BLaER1 treated with 17β-estradiol and CSF1 and Interleukin-3, amounts not matched to agents 10 nM and 100 nM (cell line): ENCODE data around the gene PDGFD.

ENCODE experiments used
- H3K27ac ChIP-seq, 11 experiments: shearing (Covaris generic); formaldehyde crosslinking; 2 replicates each; pipeline ENCODE4 v1.8.1; 2022
- H3K27me3 ChIP-seq, 11 experiments: shearing (Covaris generic); formaldehyde crosslinking; 2 replicates each; pipeline ENCODE4 v1.8.1; 2022
- H3K36me3 ChIP-seq, 11 experiments: shearing (Covaris generic); formaldehyde crosslinking; 2 replicates each; pipeline ENCODE4 v1.8.1; 2022
- H3K4me1 ChIP-seq, 10 experiments: shearing (Covaris generic); formaldehyde crosslinking; 2 replicates each; pipeline ENCODE4 v1.8.1; 2022
- H3K4me2 ChIP-seq, 11 experiments: shearing (Covaris generic); formaldehyde crosslinking; 2 replicates each; pipeline ENCODE4 v1.8.1; 2022
- H3K4me3 ChIP-seq, 10 experiments: shearing (Covaris generic); formaldehyde crosslinking; 2 replicates each; pipeline ENCODE4 v1.8.1; 2022
- H3K9ac ChIP-seq, 11 experiments: shearing (Covaris generic); formaldehyde crosslinking; 2 replicates each; pipeline ENCODE4 v1.8.1; 2022
- H3K9me3 ChIP-seq, 11 experiments: shearing (Covaris generic); formaldehyde crosslinking; replicated peaks in 1 of 11; 2 replicates each; pipeline ENCODE4 v1.8.1; 2022
- H4K20me1 ChIP-seq, 11 experiments: shearing (Covaris generic); formaldehyde crosslinking; 2 replicates each; pipeline ENCODE4 v1.8.1; 2022
- Cebpa-rat ChIP-seq, 11 experiments: shearing (Covaris generic); IDR thresholded peaks; 2 replicates each; pipeline ENCODE4 v1.8.1; 2022

PDGFD gene

DNA sequence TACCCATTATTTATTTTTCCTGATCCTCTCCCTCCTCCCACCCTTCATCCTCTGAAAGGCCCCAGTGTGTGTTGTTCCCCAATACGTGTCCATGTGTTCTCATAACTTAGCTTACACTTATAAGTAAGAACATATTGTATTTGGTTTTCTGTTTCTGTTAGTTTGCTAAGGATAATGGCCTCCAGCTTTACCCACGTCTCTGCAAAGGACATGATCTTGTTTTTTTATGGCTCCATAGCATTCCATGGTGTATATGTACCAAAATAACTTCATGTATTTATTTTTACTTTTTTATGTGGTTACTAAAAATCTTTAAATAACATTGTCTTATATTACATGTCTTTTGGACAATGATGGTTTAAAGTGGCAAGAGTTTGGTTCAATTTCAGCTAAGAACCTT, 15.2 kb downstream of the PDGFD start:
- Histone ChIP-seq H3K4me2 (no peak overlapping the region), H3K4me3 (no peak overlapping the region), H3K4me1 (peaks cover 0 to 15% (median 7%) of the 10 kb centered on the region in 10 experiments; a peak in 12 of 20 replicates), H3K36me3 (no peaks in the 10 kb centered on the region), H3K27ac (no peak overlapping the region), H3K9me3 (no peaks in the 10 kb centered on the region), H3K9ac (no peak overlapping the region), H3K27me3 (no peaks in the 10 kb centered on the region), H4K20me1 (no peaks in the 10 kb centered on the region)
- TF ChIP-seq Cebpa-rat (IDR thresholded peaks at IDR 0.05), result no peak

DNA sequence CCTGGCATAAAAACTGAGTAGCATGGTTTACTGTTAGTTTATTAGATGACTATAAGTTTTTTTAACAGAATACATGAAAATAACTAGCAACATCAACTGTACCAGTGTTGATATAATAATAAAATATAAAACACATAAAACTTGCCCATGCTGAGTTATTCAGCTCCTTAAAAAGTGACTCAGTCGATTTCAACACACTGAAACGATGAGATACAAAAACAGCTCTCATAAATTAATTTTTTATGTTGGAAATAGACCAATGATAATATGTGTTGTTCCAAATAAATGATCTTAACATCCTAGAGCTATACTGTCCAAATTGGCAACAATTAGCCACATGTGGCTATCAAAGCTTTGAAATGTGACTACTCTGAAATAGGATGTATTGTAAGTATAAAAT, 15.9 kb downstream of the PDGFD start:
- Histone ChIP-seq H3K4me2 (no peak overlapping the region), H3K36me3 (no peaks in the 10 kb centered on the region), H3K4me3 (no peak overlapping the region), H3K9ac (no peak overlapping the region), H3K4me1 (peaks cover 0 to 17% (median 8%) of the 10 kb centered on the region in 10 experiments; a peak in 12 of 20 replicates), H3K27me3 (no peaks in the 10 kb centered on the region), H3K9me3 (no peaks in the 10 kb centered on the region), H3K27ac (no peak overlapping the region), H4K20me1 (no peaks in the 10 kb centered on the region)
- no peak for TF ChIP-seq Cebpa-rat (IDR thresholded peaks at IDR 0.05)

DNA sequence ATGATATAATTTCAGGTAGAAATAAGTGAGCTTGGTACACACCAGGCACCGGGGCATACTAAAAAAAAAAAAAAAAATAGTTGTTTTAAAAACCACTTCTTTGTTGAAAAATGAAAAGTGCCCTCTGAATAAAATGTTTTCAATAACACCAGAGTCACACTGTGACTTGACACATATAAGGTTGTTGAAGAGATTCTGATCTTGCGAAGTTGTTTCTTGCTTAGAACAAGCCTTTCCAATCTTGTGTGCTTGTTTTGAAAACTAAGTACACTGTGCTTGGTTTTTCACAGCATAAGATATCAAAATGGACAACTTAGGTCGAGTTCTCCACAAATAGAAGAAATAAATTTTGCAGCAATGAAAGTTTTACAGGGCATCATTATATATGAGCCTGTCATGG, 17.0 kb downstream of the PDGFD start:
- Histone ChIP-seq H3K9ac (no peak overlapping the region), H3K27me3 (no peaks in the 10 kb centered on the region)
- no peak for TF ChIP-seq Cebpa-rat (IDR thresholded peaks at IDR 0.05)

DNA sequence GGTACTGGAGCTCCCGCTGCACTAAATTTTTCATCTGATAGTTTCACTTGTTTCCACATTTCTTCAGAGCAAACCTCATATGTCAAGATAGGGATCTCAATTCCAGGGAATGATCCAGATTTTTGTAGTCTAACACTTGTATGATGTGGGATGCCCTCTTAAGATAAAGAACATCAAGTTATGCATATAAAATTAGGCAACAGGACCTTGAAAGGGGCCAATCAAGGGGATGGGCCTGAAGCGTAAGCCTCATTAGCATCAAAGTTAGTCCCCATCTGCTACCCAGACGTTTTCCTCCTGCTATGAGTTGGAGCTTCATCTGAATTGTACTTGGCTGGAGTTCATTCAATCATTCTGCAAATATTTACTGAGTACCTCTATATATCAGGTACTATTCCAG, 17.5 kb downstream of the PDGFD start:
- no peaks in the 10 kb centered on the region for H4K20me1 ChIP-seq
- H3K27me3 ChIP-seq, result no peaks in the 10 kb centered on the region
- no peaks in the 10 kb centered on the region for H3K36me3 ChIP-seq
- H3K9me3 ChIP-seq, result no peaks in the 10 kb centered on the region
- H3K9ac ChIP-seq, result no peak overlapping the region
- no peak overlapping the region for H3K27ac ChIP-seq
- no peak overlapping the region for H3K4me3 ChIP-seq
- TF ChIP-seq Cebpa-rat (IDR thresholded peaks at IDR 0.05), result no peak
- peaks cover 0 to 13% (median 1%) of the 10 kb centered on the region in 10 experiments; a peak in 5 of 20 replicates for H3K4me1 ChIP-seq
- H3K4me2 ChIP-seq, result no peak overlapping the region

More for the DNA sequence above, 17.0 kb downstream of the PDGFD start:
- Histone ChIP-seq H3K27ac (no peak overlapping the region), H3K4me3 (no peak overlapping the region), H4K20me1 (no peaks in the 10 kb centered on the region), H3K4me1 (peaks cover 0 to 13% (median 1%) of the 10 kb centered on the region in 10 experiments; a peak in 5 of 20 replicates), H3K36me3 (no peaks in the 10 kb centered on the region), H3K9me3 (no peaks in the 10 kb centered on the region), H3K4me2 (no peak overlapping the region)

DNA sequence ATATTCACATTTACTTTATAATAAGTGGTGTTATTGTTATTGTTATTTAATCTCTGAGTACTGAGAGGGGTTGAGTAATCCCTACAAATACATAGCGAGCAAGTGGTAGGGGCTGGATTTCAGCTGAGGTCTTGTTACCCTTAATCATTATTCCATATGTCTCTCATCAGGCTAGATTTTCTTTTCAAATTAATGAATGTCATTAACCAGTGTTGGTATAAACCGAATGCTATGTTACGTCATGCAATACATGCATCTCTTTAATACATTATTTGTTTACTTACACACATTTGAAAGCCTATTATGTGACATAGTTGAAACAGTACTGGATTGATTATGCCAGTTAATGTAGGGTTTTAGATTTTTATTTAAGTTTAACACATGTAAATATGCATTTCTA, 18.9 kb downstream of the PDGFD start:
- Histone ChIP-seq H3K4me1 (peaks cover 0 to 13% (median 1%) of the 10 kb centered on the region in 10 experiments; a peak in 5 of 20 replicates), H3K4me2 (no peak overlapping the region), H4K20me1 (no peaks in the 10 kb centered on the region), H3K27ac (no peak overlapping the region), H3K9ac (no peak overlapping the region), H3K36me3 (no peaks in the 10 kb centered on the region), H3K27me3 (no peaks in the 10 kb centered on the region), H3K9me3 (no peaks in the 10 kb centered on the region), H3K4me3 (no peak overlapping the region)
- TF ChIP-seq Cebpa-rat (IDR thresholded peaks at IDR 0.05), result no peak

DNA sequence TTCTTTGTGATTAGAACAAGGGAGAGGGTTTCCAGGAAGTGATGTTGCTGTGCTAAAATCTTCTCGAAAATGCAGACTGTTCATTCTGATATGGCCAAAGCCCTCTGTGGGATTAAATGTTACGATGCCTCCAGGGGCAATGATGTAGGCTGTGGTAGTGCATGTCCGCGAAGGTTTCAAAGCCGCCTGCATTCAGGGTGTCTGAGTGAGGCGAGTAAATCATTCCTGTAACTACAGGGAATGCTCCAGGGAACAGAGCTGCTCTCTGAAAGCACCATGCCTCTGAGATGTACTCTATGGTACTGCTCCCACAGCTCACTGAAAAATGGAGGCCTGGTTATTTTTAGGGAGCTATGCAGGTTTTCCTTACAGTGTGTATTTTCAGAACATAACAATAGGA, 21.2 kb downstream of the PDGFD start:
- no peaks in the 10 kb centered on the region for H4K20me1 ChIP-seq
- H3K4me3 ChIP-seq, result no peak overlapping the region
- no peaks in the 10 kb centered on the region for H3K27me3 ChIP-seq
- H3K4me2 ChIP-seq, result no peak overlapping the region
- no peak overlapping the region for H3K27ac ChIP-seq
- H3K9me3 ChIP-seq, result no peaks in the 10 kb centered on the region
- peaks cover 0 to 13% (median 1%) of the 10 kb centered on the region in 10 experiments; a peak in 5 of 20 replicates for H3K4me1 ChIP-seq
- no peak overlapping the region for H3K9ac ChIP-seq
- no peak for TF ChIP-seq Cebpa-rat (IDR thresholded peaks at IDR 0.05)
- H3K36me3 ChIP-seq, result no peaks in the 10 kb centered on the region

DNA sequence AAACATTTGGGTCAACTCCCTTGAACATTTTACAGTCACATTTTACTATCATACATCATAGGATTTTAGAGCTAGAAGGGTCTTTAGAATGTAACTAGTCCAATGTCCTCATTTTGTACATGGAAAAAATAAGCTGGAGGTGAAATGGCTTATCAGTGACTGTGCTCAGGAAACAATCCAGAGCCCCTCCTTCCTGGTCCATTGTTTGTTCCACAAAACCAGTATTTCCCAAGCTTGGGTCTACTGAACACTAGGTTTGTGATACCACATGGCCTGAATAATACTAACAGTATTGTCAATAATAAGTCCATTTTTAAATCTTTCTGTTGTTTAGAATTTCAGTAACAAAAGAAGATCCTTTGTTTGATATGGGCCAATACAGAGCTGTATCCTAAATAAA, 27.1 kb downstream of the PDGFD start:
- no peaks in the 10 kb centered on the region for H3K36me3 ChIP-seq
- no peak for TF ChIP-seq Cebpa-rat (IDR thresholded peaks at IDR 0.05)
- no peak overlapping the region for H3K4me2 ChIP-seq
- no peaks in the 10 kb centered on the region for H4K20me1 ChIP-seq
- H3K9ac ChIP-seq, result no peak overlapping the region
- no peak overlapping the region for H3K27ac ChIP-seq
- H3K9me3 ChIP-seq, result no peaks in the 10 kb centered on the region
- no peaks in the 10 kb centered on the region for H3K4me1 ChIP-seq
- H3K4me3 ChIP-seq, result no peak overlapping the region
- H3K27me3 ChIP-seq, result no peaks in the 10 kb centered on the region

DNA sequence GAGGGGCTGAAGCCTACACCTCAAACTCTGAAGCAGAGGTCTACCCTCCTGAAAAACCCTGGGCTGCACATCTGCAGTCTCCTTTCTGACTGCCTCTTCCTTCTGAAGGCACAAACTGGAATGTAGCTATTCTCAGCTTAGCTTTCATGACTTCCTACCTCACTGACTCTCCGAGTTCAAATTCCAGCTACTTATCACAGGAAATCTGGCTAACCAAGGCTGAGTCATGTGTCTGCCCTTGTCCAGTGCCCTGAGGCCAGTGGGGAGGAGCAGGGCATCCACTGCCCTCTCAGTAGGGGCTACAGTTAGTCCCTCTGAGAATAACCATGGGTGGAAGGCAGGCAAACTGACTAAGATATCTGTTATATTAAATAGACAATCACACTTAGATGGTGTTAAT, 29.2 kb downstream of the PDGFD start:
- Histone ChIP-seq H3K4me3 (no peak overlapping the region), H4K20me1 (no peaks in the 10 kb centered on the region), H3K4me1 (no peaks in the 10 kb centered on the region), H3K9ac (no peak overlapping the region), H3K36me3 (no peaks in the 10 kb centered on the region), H3K27ac (no peak overlapping the region), H3K4me2 (no peak overlapping the region), H3K9me3 (no peaks in the 10 kb centered on the region), H3K27me3 (no peaks in the 10 kb centered on the region)
- TF ChIP-seq Cebpa-rat (IDR thresholded peaks at IDR 0.05), result no peak

DNA sequence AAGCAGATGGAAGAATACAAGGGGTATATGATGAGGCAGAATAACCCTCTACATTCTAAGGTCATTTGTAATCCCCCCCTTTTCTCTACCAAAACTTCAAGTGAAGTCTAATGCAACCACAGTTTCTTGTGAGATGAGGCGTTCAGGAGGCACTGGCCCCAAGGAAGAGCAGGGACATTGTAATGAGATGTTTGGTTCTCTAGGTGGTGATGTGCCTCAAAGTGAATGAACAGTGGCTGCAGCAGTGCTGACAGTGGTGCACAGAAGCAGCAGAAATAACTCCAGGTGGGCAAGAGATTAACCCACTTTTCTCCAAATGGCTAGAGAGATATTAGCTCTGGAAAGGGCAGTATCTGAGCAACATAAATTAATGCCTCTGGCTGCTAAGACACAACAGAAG, 33.8 kb downstream of the PDGFD start:
- no peaks in the 10 kb centered on the region for H3K36me3 ChIP-seq
- no peaks in the 10 kb centered on the region for H3K4me1 ChIP-seq
- no peak overlapping the region for H3K27ac ChIP-seq
- H3K4me3 ChIP-seq, result no peak overlapping the region
- no peak overlapping the region for H3K4me2 ChIP-seq
- H3K9me3 ChIP-seq, result no peaks in the 10 kb centered on the region
- no peak overlapping the region for H3K9ac ChIP-seq
- H4K20me1 ChIP-seq, result no peaks in the 10 kb centered on the region
- no peak for TF ChIP-seq Cebpa-rat (IDR thresholded peaks at IDR 0.05)
- H3K27me3 ChIP-seq, result no peaks in the 10 kb centered on the region

DNA sequence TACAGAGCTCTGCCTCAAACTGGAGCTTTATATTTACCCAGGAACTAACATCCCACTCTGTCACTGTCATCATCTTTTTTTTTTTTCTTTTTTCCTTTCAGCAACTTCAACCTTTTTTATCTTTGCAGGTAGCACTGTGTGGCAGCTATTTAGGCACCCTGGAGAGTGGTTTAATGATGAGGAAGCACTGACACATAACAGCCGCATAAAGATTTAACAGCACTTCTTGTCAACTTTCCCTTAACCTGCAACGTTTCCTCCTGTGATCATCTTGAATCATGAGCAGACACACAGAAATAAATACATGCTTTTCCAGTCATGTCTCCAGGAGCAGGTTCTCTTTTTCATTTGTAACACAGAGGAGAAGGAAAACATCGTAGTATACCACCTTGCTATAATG, 34.8 kb downstream of the PDGFD start:
- Histone ChIP-seq H3K9me3 (no peaks in the 10 kb centered on the region), H3K4me1 (no peaks in the 10 kb centered on the region), H3K27me3 (no peaks in the 10 kb centered on the region), H3K9ac (no peak overlapping the region), H3K27ac (no peak overlapping the region), H3K36me3 (no peaks in the 10 kb centered on the region), H3K4me3 (no peak overlapping the region), H3K4me2 (no peak overlapping the region), H4K20me1 (no peaks in the 10 kb centered on the region)
- TF ChIP-seq Cebpa-rat (IDR thresholded peaks at IDR 0.05), result no peak
